GM12878 (cell line): ENCODE measurements around the gene UCN2. TPM values are rescaled to one million over a fixed set of nuclear protein-coding genes. Genes with fewer than 3 reads are reported as not detected.
"Not testable (repeated sequence)": the region's sequence is repeated elsewhere in the genome, so short reads cannot be mapped to it uniquely, and the experiment has no call there.

ENCODE experiments used
- ATAC-seq: fragments of 200-7000 bp; cut with Tn5 transposase; 3 replicates; pipeline ENCODE4 v1.9.1; 2020; ENCODE audit warnings: mild to moderate bottlenecking, moderate library complexity
- BruUV-seq: library from RNA; stranded (reverse); fragments of 400-500 nt; replicated peaks from 2 replicates; lab custom pipeline; 2021; lab: Mats Ljungman, UMichigan
- CTCF ChIA-PET: fragments of 300-600 bp; sonication (Branson Sonifier 250); formaldehyde crosslinking; extraction: SDS; loops from one replicate; lab custom pipeline; 2021; ENCODE audit warnings: inconsistent platforms; lab: Yijun Ruan, JAX
- POLR2A ChIA-PET: fragments of 350-600 bp; formaldehyde crosslinking; extraction: SDS; loops from one replicate; lab custom pipeline; 2021; ENCODE audit warnings: inconsistent platforms; lab: Charles Lee
- RAD21 ChIA-PET: fragments of 300-600 bp; sonication (Branson Sonifier 250); formaldehyde crosslinking; loops from one replicate; lab custom pipeline; 2023; ENCODE audit warnings: antibody characterized with exemption; ENCODE audit not compliant: unreplicated experiment; lab: Charles Lee
- SMC1A ChIA-PET: fragments of 300-600 bp; sonication (Branson Sonifier 250); formaldehyde crosslinking; loops from one replicate; lab custom pipeline; 2023; ENCODE audit not compliant: unreplicated experiment, uncharacterized antibody; lab: Charles Lee
- DNase-seq: peaks from one replicate; pipeline ENCODE4 v3.0.0-alpha.2; 2011; ENCODE audit warnings: low read depth, low spot score
- FAIRE-seq: peaks from 3 replicates; lab custom pipeline; 2011; peaks lifted over from hg19 to GRCh38; lab: Jason Lieb, UNC
- H2AFZ ChIP-seq: 2 replicates; pipeline ENCODE4 v1.6.0; 2011; ENCODE audit warnings: low read depth, low read length, control low read depth; ENCODE audit not compliant: control insufficient read depth
- H3K27ac ChIP-seq: 2 replicates; pipeline ENCODE4 v1.5.1; 2011; ENCODE audit warnings: control low read depth; ENCODE audit not compliant: control insufficient read depth, insufficient read depth
- H3K27me3 ChIP-seq, 2 experiments: replicated peaks in 1 of 2; 2 replicates each; pipeline versions ENCODE4 v1.6.0 to v1.6.1; 2011; ENCODE audit warnings: low read length in 1 of 2; ENCODE audit not compliant: control insufficient read depth in 2 of 2, insufficient read depth in 2 of 2
- H3K36me3 ChIP-seq, 2 experiments: 2 replicates each; pipeline ENCODE4 v1.5.1; 2011; ENCODE audit warnings: low read length in 1 of 2; ENCODE audit not compliant: control insufficient read depth in 2 of 2, insufficient read depth in 2 of 2
- H3K4me1 ChIP-seq: 2 replicates; pipeline ENCODE4 v1.6.1; 2011; ENCODE audit warnings: mild to moderate bottlenecking, low read length, moderate library complexity, mixed read lengths; ENCODE audit not compliant: control insufficient read depth, insufficient read depth
- H3K4me2 ChIP-seq: 2 replicates; pipeline ENCODE4 v1.6.0; 2011; ENCODE audit warnings: control low read depth; ENCODE audit not compliant: control insufficient read depth, insufficient read depth
- H3K4me3 ChIP-seq: fragments of 200-600 bp; sonication (generic); 2 replicates; pipeline ENCODE4 v1.5.1; 2016
- H3K79me2 ChIP-seq: 2 replicates; pipeline ENCODE4 v1.6.0; 2011; ENCODE audit warnings: low read length; ENCODE audit not compliant: control insufficient read depth, insufficient read depth
- H3K9ac ChIP-seq: 2 replicates; pipeline ENCODE4 v1.8.0; 2011; ENCODE audit warnings: low read length, control low read depth, mixed read lengths; ENCODE audit not compliant: control insufficient read depth, insufficient read depth
- H3K9me3 ChIP-seq: replicated peaks from 3 replicates; pipeline ENCODE4 v1.5.1; 2011; ENCODE audit warnings: mild to moderate bottlenecking, low read length; ENCODE audit not compliant: control insufficient read depth, insufficient read depth
- H4K20me1 ChIP-seq: 2 replicates; pipeline ENCODE4 v1.6.0; 2011; ENCODE audit not compliant: control insufficient read depth, insufficient read depth
- CBFB ChIP-seq: IDR thresholded peaks from 2 replicates; pipeline ENCODE4 v1.6.1; 2016; ENCODE audit warnings: antibody characterized with exemption, low read depth
- HCFC1 ChIP-seq: fragments of 150-350 bp; IDR thresholded peaks from 2 replicates; pipeline ENCODE4 v1.6.1; 2014; ENCODE audit warnings: low read length
- IKZF2 ChIP-seq, 2 experiments: fragments of 450-650 bp; IDR thresholded peaks; 2 replicates each; pipeline ENCODE4 v1.6.1; 2017; ENCODE audit warnings: mild to moderate bottlenecking in 2 of 2, moderate library complexity in 2 of 2
- NR2C1 ChIP-seq: fragments of 450-650 bp; IDR thresholded peaks from 2 replicates; pipeline ENCODE4 v1.6.1; 2017; ENCODE audit warnings: antibody characterized with exemption, mild to moderate bottlenecking, moderate library complexity
- NR2C2 ChIP-seq: IDR thresholded peaks from 2 replicates; pipeline ENCODE4 v1.6.1; 2011; ENCODE audit warnings: borderline replicate concordance, low read depth; ENCODE audit not compliant: control insufficient read depth, insufficient read length
- POLR2AphosphoS2 ChIP-seq: IDR thresholded peaks from 2 replicates; pipeline ENCODE4 v1.6.1; 2011; ENCODE audit warnings: low read depth, mild to moderate bottlenecking, low read length, improper control_type of control experiment, moderate library complexity
- POLR2AphosphoS5 ChIP-seq: IDR thresholded peaks from 2 replicates; pipeline ENCODE4 v1.6.1; 2011; ENCODE audit warnings: mild to moderate bottlenecking, low read length, inconsistent platforms
- RB1 ChIP-seq: fragments of 450-650 bp; formaldehyde crosslinking; IDR thresholded peaks from 2 replicates; pipeline ENCODE4 v1.6.1; 2017; ENCODE audit warnings: mild to moderate bottlenecking, borderline replicate concordance
- SPI1 ChIP-seq: IDR thresholded peaks from 2 replicates; pipeline ENCODE4 v1.6.1; 2011; ENCODE audit warnings: low read depth, mild to moderate bottlenecking, low read length, moderate library complexity, borderline replicate concordance; ENCODE audit not compliant: insufficient read depth
- TCF7 ChIP-seq: IDR thresholded peaks from 2 replicates; pipeline ENCODE4 v1.6.1; 2014; ENCODE audit warnings: antibody characterized with exemption, borderline replicate concordance
- ZBED1 ChIP-seq: IDR thresholded peaks from 2 replicates; pipeline ENCODE4 v1.6.1; 2016; ENCODE audit warnings: borderline replicate concordance
- ZNF207 ChIP-seq: fragments of 450-650 bp; IDR thresholded peaks from 2 replicates; pipeline ENCODE4 v1.6.1; 2014; ENCODE audit warnings: antibody characterized with exemption, mild to moderate bottlenecking, borderline replicate concordance
- WGBS: methylation state at CpG from one replicate; pipeline ENCODE4 v1.1.6; 2016; ENCODE audit warnings: low lambda C conversion rate; ENCODE audit not compliant: insufficient replicate concordance, insufficient coverage; ENCODE audit errors: missing lambda C conversion rate; 5-methylcytosine and 5-hydroxymethylcytosine counted together
- in situ Hi-C: fragments of 300-500 bp; cut with MboI; formaldehyde crosslinking; loops from 9 replicates; pipeline ENCODE4 v1.14.3; 2018; ENCODE audit warnings: mixed read lengths
- intact Hi-C: fragments of 100-400 bp; cut with micrococcal nuclease; formaldehyde crosslinking; loops from one replicate; pipeline ENCODE4 v1.14.2; 2022; ENCODE audit not compliant: unreplicated experiment
- polyA plus RNA-seq, 11 experiments: library from polyadenylated mRNA; depleted of rRNA in 4 of 11; unstranded in 6 of 11; stranded (reverse) in 5 of 11; fragments of >200 nt; fragmentation: Nextera tagmentation in 4 of 11; fragmentation: Illumina TruSeq in 1 of 11; extraction: Ambion mirVana in 4 of 11; extraction: Trizol in 1 of 11; gene quantifications; 1 replicate in 1 of 11; 2 replicates in 10 of 11; pipeline versions ENCODE4 v1.2.1 to v1.2.3, GENCODE V29; 2011 to 2016; ENCODE audit warnings: inconsistent platforms in 2 of 11, missing spikeins in 2 of 11, low read depth in 1 of 11
- total RNA-seq, 4 experiments: library from RNA; depleted of rRNA in 3 of 4; stranded (reverse); fragments of >200 nt in 3 of 4; fragmentation: Illumina TruSeq in 1 of 4; extraction: Trizol in 1 of 4; gene quantifications; 2 replicates each; pipeline versions ENCODE4 v1.2.1 to v1.2.3, GENCODE V29; 2013 to 2021
- TF ChIP-seq, protein P1 (sequence below): fragments of 450-650 bp; IDR thresholded peaks from 2 replicates; pipeline ENCODE4 v1.6.1; 2017; ENCODE audit warnings: mild to moderate bottlenecking
- TF ChIP-seq, protein P2 (sequence below): fragments of 450-650 bp; IDR thresholded peaks from 2 replicates; pipeline ENCODE4 v1.6.1; 2018; ENCODE audit warnings: borderline replicate concordance, mild to moderate bottlenecking; ENCODE audit not compliant: partially characterized antibody

UCN2 gene
- total and polyA plus RNA-seq, 10 of the 15 experiments (the other 5 are each of a cell fraction or from before 2014, with no cell fraction given) = 0.05 TPM; not detected in 9

GRCh38 chr3:48530701-48531100 lies 32.9 kb downstream of the UCN2 start:
- POLR2A ChIA-PET, FAIRE-seq, DNase-seq, H3K79me2 ChIP-seq, RAD21 ChIA-PET, H3K27ac ChIP-seq, intact Hi-C loops, H4K20me1 ChIP-seq, H3K4me2 ChIP-seq, BruUV-seq, ATAC-seq, H3K4me3 ChIP-seq, in situ Hi-C loops, H3K9ac ChIP-seq, H2AFZ ChIP-seq, H3K27me3 ChIP-seq, H3K9me3 ChIP-seq, H3K4me1 ChIP-seq: not testable (repeated sequence)
- 92% methylated on average over 4 of the region's 4 CpGs for WGBS
- CTCF ChIA-PET = interaction anchor here (0.8 to 1.2 kb wide), 3 partner anchors 19 to 130 kb away, joined by 3 to 6 read pairs (median 3); no protein-coding TSS in a partner anchor
- SMC1A ChIA-PET = interaction anchor here (1.2 to 1.7 kb wide), 4 partner anchors 10 to 58 kb away, joined by 3 to 5 read pairs (median 3); no protein-coding TSS in a partner anchor
- peaks cover 0 to 30% of the 10 kb centered on the region in 2 experiments; a peak in 1 of 4 replicates for H3K36me3 ChIP-seq

GRCh38 chr3:48528754-48529153 lies 34.8 kb downstream of the UCN2 start:
- Histone ChIP-seq H3K4me1 (no peaks in the 10 kb centered on the region), H3K4me3 (no peak overlapping the region), H3K27ac (no peak overlapping the region), H4K20me1 (no peaks in the 10 kb centered on the region), H3K27me3 (no peaks in the 10 kb centered on the region), H3K79me2 (no peaks in the 10 kb centered on the region), H2AFZ (no peak overlapping the region), H3K4me2 (no peak overlapping the region), H3K9ac (no peak overlapping the region), H3K36me3 (peaks cover 0 to 22% of the 10 kb centered on the region in 2 experiments; a peak in 2 of 4 replicates), H3K9me3 (no peaks in the 10 kb centered on the region)
- POLR2A ChIA-PET = interaction anchor here (0.6 to 0.9 kb wide), 2 partner anchors 40 to 81 kb away, joined by 3 to 5 read pairs; no protein-coding TSS in a partner anchor
- SMC1A ChIA-PET = no interaction called here
- no TSS peak for BruUV-seq
- CTCF ChIA-PET = interaction anchor here (0.6 to 1.5 kb wide), 2 partner anchors 56 to 402 kb away, joined by 3 read pairs; no protein-coding TSS in a partner anchor
- RAD21 ChIA-PET = interaction anchor here (1.3 to 1.6 kb wide), 2 partner anchors 93 to 128 kb away, joined by 3 to 4 read pairs; no protein-coding TSS in a partner anchor
- FAIRE-seq = no peak
- 84% methylated on average over 3 of the region's 3 CpGs for WGBS
- in situ Hi-C loops = no loop called here
- DNase-seq = no peak
- intact Hi-C loops = no loop called here
- ATAC-seq = no peak
- TF ChIP-seq, protein P1, sequence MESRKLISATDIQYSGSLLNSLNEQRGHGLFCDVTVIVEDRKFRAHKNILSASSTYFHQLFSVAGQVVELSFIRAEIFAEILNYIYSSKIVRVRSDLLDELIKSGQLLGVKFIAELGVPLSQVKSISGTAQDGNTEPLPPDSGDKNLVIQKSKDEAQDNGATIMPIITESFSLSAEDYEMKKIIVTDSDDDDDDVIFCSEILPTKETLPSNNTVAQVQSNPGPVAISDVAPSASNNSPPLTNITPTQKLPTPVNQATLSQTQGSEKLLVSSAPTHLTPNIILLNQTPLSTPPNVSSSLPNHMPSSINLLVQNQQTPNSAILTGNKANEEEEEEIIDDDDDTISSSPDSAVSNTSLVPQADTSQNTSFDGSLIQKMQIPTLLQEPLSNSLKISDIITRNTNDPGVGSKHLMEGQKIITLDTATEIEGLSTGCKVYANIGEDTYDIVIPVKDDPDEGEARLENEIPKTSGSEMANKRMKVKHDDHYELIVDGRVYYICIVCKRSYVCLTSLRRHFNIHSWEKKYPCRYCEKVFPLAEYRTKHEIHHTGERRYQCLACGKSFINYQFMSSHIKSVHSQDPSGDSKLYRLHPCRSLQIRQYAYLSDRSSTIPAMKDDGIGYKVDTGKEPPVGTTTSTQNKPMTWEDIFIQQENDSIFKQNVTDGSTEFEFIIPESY = no peak
- TF ChIP-seq TCF7 (no peak), POLR2AphosphoS5 (no peak), NR2C2 (no peak), NR2C1 (no peak), CBFB (no peak), SPI1 (no peak), ZNF207 (no peak), RB1 (no peak), POLR2AphosphoS2 (no peak), ZBED1 (no peak), HCFC1 (no peak), IKZF2 (IDR thresholded peaks at IDR 0.05) (no peak)
- TF ChIP-seq, protein P2, sequence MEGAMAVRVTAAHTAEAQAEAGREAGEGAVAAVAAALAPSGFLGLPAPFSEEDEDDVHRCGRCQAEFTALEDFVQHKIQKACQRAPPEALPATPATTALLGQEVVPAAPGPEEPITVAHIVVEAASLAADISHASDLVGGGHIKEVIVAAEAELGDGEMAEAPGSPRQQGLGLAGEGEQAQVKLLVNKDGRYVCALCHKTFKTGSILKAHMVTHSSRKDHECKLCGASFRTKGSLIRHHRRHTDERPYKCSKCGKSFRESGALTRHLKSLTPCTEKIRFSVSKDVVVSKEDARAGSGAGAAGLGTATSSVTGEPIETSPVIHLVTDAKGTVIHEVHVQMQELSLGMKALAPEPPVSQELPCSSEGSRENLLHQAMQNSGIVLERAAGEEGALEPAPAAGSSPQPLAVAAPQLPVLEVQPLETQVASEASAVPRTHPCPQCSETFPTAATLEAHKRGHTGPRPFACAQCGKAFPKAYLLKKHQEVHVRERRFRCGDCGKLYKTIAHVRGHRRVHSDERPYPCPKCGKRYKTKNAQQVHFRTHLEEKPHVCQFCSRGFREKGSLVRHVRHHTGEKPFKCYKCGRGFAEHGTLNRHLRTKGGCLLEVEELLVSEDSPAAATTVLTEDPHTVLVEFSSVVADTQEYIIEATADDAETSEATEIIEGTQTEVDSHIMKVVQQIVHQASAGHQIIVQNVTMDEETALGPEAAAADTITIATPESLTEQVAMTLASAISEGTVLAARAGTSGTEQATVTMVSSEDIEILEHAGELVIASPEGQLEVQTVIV = no peak
